Measurements from ENCODE around the gene HAVCR1. TPM values are rescaled to one million over a fixed set of nuclear protein-coding genes. Genes with fewer than 3 reads are reported as not detected.

HAVCR1 gene
- total RNA-seq, 1 experiment from 2014 or later, result not detected

DNA sequence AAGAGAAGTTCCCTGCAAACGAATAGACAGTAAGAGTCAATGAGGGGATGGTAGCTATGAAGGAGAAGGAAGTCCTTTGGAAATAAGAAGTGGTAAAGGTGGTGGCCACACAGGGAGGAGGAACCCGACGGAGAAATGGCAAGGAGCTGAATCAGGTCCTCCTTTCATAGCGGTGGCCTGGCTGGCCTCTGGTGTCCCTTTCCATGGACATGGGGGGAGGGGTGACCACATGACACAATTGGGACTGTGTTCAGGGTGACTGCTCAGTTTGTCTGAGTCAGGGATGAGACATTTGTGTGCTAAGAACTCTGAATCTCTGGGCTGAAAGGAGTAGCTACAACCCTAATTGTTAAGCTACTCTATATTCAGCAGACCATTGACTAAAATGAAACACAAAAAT lies 67.2 kb downstream of the HAVCR1 start (continued):
- TF ChIP-seq, protein P1, sequence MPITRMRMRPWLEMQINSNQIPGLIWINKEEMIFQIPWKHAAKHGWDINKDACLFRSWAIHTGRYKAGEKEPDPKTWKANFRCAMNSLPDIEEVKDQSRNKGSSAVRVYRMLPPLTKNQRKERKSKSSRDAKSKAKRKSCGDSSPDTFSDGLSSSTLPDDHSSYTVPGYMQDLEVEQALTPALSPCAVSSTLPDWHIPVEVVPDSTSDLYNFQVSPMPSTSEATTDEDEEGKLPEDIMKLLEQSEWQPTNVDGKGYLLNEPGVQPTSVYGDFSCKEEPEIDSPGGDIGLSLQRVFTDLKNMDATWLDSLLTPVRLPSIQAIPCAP (CRISPR knock-in tag; IDR thresholded peaks at IDR 0.05), result no peak
- TF ChIP-seq TCF7 (CRISPR knock-in tag; IDR thresholded peaks at IDR 0.05; ENCODE audit: low read depth), result no peak

DNA sequence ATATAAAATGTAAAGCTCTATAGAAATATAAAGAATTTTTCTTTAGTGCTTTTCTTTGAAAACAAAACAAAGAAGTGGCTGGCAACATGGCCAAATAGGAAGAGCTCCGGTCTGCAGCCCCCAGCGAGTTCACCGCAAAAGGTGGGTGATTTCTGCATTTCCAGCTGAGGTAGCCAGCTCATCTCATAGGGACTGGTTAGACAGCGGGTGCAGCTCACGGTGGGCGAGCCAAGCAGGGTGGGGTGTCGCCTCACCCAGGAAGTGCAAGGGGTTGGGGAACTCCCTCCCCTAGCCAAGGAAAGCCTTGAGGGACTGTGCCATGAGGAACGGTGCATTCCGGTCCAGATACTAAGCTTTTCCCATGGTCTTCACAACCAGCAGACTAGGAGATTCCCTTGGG lies 74.9 kb downstream of the HAVCR1 start:
- H3K9me3 Mint-ChIP-seq, result peaks cover 13% of the 10 kb centered on the region
- no peak overlapping the region for H3K4me3 Mint-ChIP-seq
- H3K27me3 Mint-ChIP-seq (ENCODE audit: low read depth), result no peaks in the 10 kb centered on the region; the same call in 1 of the 2 replicates
- ATAC-seq (no peak), DNase-seq (ENCODE audit: low spot score) (no peak)
- CTCF ChIA-PET, result no interaction called here
- H3K36me3 Mint-ChIP-seq, result no peaks in the 10 kb centered on the region
- no peaks in the 10 kb centered on the region for H3K4me1 Mint-ChIP-seq
- POLR2A ChIA-PET, result no interaction called here
- TF ChIP-seq ZNF263 (CRISPR knock-in tag; IDR thresholded peaks at IDR 0.05; ENCODE audit: low read depth) (no peak), TP53 (CRISPR knock-in tag; IDR thresholded peaks at IDR 0.05) (no peak), MXD4 (CRISPR knock-in tag; IDR thresholded peaks at IDR 0.05; ENCODE audit: borderline replicate concordance) (no peak), ELF4 (CRISPR knock-in tag; IDR thresholded peaks at IDR 0.05; ENCODE audit: low read depth) (no peak), ZNF317 (CRISPR knock-in tag; IDR thresholded peaks at IDR 0.05; ENCODE audit: borderline replicate concordance, low read depth) (no peak), ZNF671 (CRISPR knock-in tag; IDR thresholded peaks at IDR 0.05) (no peak), TEAD1 (CRISPR knock-in tag; IDR thresholded peaks at IDR 0.05) (no peak), ZNF416 (CRISPR knock-in tag; IDR thresholded peaks at IDR 0.05) (no peak), ESRRA (CRISPR knock-in tag; IDR thresholded peaks at IDR 0.05; ENCODE audit: borderline replicate concordance) (no peak), NR1H2 (CRISPR knock-in tag; IDR thresholded peaks at IDR 0.05) (no peak), CREB1 (CRISPR knock-in tag; IDR thresholded peaks at IDR 0.05) (no peak), ZBTB21 (CRISPR knock-in tag; IDR thresholded peaks at IDR 0.05; ENCODE audit: borderline replicate concordance) (no peak)
- TF ChIP-seq, protein P2, sequence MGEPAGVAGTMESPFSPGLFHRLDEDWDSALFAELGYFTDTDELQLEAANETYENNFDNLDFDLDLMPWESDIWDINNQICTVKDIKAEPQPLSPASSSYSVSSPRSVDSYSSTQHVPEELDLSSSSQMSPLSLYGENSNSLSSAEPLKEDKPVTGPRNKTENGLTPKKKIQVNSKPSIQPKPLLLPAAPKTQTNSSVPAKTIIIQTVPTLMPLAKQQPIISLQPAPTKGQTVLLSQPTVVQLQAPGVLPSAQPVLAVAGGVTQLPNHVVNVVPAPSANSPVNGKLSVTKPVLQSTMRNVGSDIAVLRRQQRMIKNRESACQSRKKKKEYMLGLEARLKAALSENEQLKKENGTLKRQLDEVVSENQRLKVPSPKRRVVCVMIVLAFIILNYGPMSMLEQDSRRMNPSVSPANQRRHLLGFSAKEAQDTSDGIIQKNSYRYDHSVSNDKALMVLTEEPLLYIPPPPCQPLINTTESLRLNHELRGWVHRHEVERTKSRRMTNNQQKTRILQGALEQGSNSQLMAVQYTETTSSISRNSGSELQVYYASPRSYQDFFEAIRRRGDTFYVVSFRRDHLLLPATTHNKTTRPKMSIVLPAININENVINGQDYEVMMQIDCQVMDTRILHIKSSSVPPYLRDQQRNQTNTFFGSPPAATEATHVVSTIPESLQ (CRISPR knock-in tag; IDR thresholded peaks at IDR 0.05), result no peak
- TF ChIP-seq, protein P3, sequence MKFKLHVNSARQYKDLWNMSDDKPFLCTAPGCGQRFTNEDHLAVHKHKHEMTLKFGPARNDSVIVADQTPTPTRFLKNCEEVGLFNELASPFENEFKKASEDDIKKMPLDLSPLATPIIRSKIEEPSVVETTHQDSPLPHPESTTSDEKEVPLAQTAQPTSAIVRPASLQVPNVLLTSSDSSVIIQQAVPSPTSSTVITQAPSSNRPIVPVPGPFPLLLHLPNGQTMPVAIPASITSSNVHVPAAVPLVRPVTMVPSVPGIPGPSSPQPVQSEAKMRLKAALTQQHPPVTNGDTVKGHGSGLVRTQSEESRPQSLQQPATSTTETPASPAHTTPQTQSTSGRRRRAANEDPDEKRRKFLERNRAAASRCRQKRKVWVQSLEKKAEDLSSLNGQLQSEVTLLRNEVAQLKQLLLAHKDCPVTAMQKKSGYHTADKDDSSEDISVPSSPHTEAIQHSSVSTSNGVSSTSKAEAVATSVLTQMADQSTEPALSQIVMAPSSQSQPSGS (CRISPR knock-in tag; IDR thresholded peaks at IDR 0.05; ENCODE audit: borderline replicate concordance, low read depth), result no peak
- TF ChIP-seq, protein P4, sequence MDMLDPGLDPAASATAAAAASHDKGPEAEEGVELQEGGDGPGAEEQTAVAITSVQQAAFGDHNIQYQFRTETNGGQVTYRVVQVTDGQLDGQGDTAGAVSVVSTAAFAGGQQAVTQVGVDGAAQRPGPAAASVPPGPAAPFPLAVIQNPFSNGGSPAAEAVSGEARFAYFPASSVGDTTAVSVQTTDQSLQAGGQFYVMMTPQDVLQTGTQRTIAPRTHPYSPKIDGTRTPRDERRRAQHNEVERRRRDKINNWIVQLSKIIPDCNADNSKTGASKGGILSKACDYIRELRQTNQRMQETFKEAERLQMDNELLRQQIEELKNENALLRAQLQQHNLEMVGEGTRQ (CRISPR knock-in tag; IDR thresholded peaks at IDR 0.05), result no peak
- TF ChIP-seq, protein P5, sequence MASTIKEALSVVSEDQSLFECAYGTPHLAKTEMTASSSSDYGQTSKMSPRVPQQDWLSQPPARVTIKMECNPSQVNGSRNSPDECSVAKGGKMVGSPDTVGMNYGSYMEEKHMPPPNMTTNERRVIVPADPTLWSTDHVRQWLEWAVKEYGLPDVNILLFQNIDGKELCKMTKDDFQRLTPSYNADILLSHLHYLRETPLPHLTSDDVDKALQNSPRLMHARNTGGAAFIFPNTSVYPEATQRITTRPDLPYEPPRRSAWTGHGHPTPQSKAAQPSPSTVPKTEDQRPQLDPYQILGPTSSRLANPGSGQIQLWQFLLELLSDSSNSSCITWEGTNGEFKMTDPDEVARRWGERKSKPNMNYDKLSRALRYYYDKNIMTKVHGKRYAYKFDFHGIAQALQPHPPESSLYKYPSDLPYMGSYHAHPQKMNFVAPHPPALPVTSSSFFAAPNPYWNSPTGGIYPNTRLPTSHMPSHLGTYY (CRISPR knock-in tag; IDR thresholded peaks at IDR 0.05), result no peak
- TF ChIP-seq, protein P6, sequence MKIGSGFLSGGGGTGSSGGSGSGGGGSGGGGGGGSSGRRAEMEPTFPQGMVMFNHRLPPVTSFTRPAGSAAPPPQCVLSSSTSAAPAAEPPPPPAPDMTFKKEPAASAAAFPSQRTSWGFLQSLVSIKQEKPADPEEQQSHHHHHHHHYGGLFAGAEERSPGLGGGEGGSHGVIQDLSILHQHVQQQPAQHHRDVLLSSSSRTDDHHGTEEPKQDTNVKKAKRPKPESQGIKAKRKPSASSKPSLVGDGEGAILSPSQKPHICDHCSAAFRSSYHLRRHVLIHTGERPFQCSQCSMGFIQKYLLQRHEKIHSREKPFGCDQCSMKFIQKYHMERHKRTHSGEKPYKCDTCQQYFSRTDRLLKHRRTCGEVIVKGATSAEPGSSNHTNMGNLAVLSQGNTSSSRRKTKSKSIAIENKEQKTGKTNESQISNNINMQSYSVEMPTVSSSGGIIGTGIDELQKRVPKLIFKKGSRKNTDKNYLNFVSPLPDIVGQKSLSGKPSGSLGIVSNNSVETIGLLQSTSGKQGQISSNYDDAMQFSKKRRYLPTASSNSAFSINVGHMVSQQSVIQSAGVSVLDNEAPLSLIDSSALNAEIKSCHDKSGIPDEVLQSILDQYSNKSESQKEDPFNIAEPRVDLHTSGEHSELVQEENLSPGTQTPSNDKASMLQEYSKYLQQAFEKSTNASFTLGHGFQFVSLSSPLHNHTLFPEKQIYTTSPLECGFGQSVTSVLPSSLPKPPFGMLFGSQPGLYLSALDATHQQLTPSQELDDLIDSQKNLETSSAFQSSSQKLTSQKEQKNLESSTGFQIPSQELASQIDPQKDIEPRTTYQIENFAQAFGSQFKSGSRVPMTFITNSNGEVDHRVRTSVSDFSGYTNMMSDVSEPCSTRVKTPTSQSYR (CRISPR knock-in tag; IDR thresholded peaks at IDR 0.05), result no peak
- TF ChIP-seq, protein P7, sequence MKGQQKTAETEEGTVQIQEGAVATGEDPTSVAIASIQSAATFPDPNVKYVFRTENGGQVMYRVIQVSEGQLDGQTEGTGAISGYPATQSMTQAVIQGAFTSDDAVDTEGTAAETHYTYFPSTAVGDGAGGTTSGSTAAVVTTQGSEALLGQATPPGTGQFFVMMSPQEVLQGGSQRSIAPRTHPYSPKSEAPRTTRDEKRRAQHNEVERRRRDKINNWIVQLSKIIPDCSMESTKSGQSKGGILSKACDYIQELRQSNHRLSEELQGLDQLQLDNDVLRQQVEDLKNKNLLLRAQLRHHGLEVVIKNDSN (CRISPR knock-in tag; IDR thresholded peaks at IDR 0.05), result no peak
- TF ChIP-seq, protein P8, sequence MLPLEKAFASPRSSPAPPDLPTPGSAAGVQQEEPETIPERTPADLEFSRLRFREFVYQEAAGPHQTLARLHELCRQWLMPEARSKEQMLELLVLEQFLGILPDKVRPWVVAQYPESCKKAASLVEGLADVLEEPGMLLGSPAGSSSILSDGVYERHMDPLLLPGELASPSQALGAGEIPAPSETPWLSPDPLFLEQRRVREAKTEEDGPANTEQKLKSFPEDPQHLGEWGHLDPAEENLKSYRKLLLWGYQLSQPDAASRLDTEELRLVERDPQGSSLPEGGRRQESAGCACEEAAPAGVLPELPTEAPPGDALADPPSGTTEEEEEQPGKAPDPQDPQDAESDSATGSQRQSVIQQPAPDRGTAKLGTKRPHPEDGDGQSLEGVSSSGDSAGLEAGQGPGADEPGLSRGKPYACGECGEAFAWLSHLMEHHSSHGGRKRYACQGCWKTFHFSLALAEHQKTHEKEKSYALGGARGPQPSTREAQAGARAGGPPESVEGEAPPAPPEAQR (CRISPR knock-in tag; IDR thresholded peaks at IDR 0.05), result no peak
- TF ChIP-seq, protein P9, sequence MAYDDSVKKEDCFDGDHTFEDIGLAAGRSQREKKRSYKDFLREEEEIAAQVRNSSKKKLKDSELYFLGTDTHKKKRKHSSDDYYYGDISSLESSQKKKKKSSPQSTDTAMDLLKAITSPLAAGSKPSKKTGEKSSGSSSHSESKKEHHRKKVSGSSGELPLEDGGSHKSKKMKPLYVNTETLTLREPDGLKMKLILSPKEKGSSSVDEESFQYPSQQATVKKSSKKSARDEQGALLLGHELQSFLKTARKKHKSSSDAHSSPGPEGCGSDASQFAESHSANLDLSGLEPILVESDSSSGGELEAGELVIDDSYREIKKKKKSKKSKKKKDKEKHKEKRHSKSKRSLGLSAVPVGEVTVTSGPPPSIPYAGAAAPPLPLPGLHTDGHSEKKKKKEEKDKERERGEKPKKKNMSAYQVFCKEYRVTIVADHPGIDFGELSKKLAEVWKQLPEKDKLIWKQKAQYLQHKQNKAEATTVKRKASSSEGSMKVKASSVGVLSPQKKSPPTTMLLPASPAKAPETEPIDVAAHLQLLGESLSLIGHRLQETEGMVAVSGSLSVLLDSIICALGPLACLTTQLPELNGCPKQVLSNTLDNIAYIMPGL (CRISPR knock-in tag; IDR thresholded peaks at IDR 0.05), result no peak
- no peak overlapping the region for H3K27ac Mint-ChIP-seq
